Panc1 (cell line): ENCODE data around the gene MALAT1.

Experiments used
- CTCF ChIP-seq: fragments of 450-650 bp; IDR thresholded peaks from 2 replicates; pipeline ENCODE4 v1.5.1; 2017; ENCODE audit warnings: mild to moderate bottlenecking
- POLR2AphosphoS5 ChIP-seq: IDR thresholded peaks from 2 replicates; pipeline ENCODE4 v1.6.1; 2012; ENCODE audit warnings: mild to moderate bottlenecking, low read depth, low read length, moderate library complexity
- SIN3A ChIP-seq: IDR thresholded peaks from 2 replicates; pipeline ENCODE4 v1.6.1; 2012; ENCODE audit warnings: low read depth, mild to moderate bottlenecking, low read length, moderate library complexity, borderline replicate concordance; ENCODE audit not compliant: insufficient read depth
- TCF7L2 ChIP-seq: IDR thresholded peaks from 2 replicates; pipeline ENCODE4 v1.6.1; 2011; ENCODE audit warnings: mild to moderate bottlenecking, low read depth, low read length, inconsistent platforms

- no peak for TF ChIP-seq CTCF
- no peak for TF ChIP-seq POLR2AphosphoS5
- TF ChIP-seq SIN3A = no peak
- TF ChIP-seq TCF7L2 = no peak
Measured at GRCh38 chr11:65532388-65533064, 33.7 kb downstream of the MALAT1 start.
